Metanephros (tissue), 1 donor: ENCODE results near the gene USP43. TPM values are rescaled to one million over a fixed set of nuclear protein-coding genes. Genes with fewer than 3 reads are reported as not detected.

Experiments used
- total RNA-seq: library from RNA; depleted of rRNA; stranded (reverse); fragments of >200 nt; gene quantifications from one replicate; pipeline ENCODE4 v1.2.3, GENCODE V29; 2014

USP43 gene
- 5.3 TPM for total RNA-seq

GRCh38 chr17:9644910-9645751, at the start of gene USP43:
TSS of gene USP43 (plus strand) at chr17:9645517. CDS start at chr17:9645633, 116 bp downstream.

Other genes starting within 250 kb of the USP43 start
- gene STX8, start 69.7 kb upstream of the USP43 start, total RNA-seq, result 71.1 TPM
- gene CFAP52, start 68.9 kb upstream of the USP43 start, total RNA-seq, result 1.1 TPM
- gene DHRS7C, start 146.1 kb downstream of the USP43 start, total RNA-seq, result 25.3 TPM
- not detected for gene GSG1L2, start 176.6 kb downstream of the USP43 start, total RNA-seq
- gene GLP2R, start 180.4 kb downstream of the USP43 start, total RNA-seq, result 0.12 TPM